NT2/D1 (cell line): ENCODE results near the gene CSF2RB.

Experiments
- SUZ12 ChIP-seq: IDR thresholded peaks from 2 replicates; pipeline ENCODE4 v1.6.1; 2011; ENCODE audit not compliant: insufficient read length, insufficient read depth; ENCODE audit errors: extremely low read depth
- YY1 ChIP-seq: IDR thresholded peaks from 2 replicates; pipeline ENCODE4 v1.6.1; 2011; ENCODE audit not compliant: insufficient read length, insufficient read depth
- ZNF274 ChIP-seq: IDR thresholded peaks from 2 replicates; pipeline ENCODE4 v1.6.1; 2011; ENCODE audit warnings: mild to moderate bottlenecking, low read depth, low read length

DNA sequence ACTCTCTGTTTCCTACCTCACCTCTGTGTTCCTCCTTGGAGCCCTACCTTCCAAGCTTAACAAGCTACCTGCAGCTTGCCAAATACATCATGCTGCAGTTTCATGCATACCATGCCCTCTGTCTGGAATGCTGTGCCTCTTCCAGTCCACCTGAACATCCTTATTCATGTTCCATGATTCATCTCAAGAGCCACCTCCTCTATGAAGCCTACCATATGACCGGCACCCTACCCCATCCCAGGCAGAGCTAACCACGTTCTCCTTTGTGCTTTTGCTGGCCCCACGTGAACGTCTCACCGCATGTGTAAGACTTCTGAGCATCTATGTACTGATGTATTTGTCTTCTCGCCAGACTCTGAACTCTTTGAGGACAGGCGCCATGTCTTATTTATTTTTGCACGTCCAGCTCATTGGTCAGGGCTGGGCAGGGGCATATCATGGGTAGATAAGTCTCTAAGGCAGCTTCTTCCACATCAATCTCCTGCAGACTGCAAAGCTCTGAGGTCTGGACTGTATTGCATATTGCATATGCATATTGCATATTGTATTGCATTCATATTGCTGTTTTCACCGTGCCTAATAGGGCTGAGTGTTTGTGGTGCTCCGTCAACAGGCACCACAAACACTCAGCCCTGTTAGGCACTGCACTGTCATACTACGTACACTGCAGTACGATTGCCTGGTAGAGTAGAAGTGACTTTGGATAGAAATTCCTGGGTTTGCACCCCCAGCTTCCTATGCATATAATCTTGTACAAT lies 74.8 kb downstream of the CSF2RB start:
- TF ChIP-seq SUZ12 = no peak
- TF ChIP-seq YY1 = no peak
- no peak for TF ChIP-seq ZNF274
